ENCODE measurements around the gene TOP3B.

TOP3B gene

GRCh38 chr22:22011964-22012363, 29.4 kb upstream of the TOP3B start:
- DNase-seq, result no peak

DNA sequence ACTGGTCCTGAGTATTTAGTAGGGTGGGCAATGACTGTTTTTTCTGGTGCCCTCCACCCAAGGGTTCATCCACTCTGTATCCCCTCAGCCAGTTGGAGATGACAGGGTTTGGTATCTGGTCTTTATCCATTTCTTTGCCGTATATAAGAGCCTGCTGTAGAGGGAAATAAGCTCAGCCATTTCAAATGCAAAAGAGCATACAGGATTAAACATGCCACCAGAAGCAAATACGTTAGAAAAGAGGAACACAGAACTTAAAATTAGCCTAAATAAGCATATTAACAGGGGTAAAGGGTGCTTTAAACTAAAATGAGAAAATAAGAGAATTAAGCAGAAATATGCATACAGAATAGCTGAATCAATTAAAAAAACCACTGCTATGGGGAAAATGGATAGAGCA, 27.8 kb upstream of the TOP3B start:
- DNase-seq, result no peak

DNA sequence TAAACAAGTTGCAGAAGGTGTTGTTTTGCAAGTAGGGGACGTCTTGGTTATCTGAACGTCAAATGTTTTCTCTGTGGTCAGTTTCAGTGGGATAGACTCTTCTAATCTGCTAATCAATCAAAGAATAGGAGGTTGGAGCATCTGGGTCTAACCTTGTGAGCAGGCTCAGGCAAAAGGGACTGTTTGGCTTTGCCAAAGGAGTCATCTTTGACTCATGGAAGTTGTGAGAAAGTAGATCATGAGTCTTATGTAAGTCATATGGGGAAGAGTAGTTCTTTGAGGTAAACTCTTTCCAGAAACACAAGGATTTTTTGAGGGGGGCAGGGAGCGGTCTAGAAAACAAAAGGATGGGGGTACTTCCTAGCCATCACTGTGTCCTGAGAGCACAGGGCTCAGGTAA, 27.1 kb upstream of the TOP3B start:
- no peak for DNase-seq

GRCh38 chr22:22006596-22006990, 24.0 kb upstream of the TOP3B start:
- no peak for DNase-seq

DNA sequence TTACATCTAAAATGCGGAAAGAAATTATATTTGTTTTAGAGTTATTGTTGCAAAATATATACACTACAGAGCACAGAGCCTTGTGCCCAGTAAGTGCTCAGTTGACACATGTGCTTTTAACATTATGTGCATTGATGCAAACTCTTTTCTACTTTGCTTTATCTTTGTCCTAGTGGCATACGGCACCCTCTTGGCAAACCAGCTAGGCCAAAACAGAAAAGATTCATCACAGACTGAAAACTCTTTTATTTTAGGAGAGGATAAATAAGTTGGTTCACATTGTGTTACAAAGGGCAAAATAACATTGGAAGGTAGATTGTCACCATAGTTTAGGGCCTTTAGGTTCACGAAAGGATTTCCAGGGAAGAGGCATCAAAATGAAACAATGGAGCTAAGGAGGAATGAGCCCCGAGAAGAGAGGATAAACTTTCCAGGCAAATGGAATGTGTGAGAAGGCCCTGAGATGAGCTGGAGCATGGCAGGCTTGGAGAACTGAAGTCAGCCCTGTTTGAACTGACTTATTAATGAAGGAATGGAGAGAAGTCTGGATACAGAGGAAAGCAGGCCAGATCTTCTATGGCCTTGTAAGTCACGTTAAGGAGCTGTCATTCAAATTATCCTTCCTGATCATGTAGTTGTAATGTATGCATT, 23.5 kb upstream of the TOP3B start:
- DNase-seq, result no peak

DNA sequence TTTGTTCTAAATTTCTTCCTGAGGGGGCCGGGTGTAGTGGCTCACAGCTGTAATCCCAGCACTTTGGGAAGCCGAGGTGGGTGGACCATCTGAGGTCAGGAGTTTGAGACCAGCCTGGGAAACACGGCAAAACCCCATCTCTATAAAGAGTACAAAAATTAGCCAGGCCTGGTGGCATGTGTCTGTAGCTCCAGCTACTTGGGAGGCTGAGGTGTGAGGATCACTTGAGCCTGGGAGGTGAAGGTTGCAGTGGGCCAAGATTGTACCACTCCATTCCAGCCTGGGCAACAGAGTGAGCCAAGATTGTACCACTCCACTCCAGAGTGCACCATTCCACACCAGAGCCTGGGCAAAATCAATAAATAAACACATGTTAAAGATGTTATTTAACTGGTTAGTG, 20.6 kb upstream of the TOP3B start:
- DNase-seq, result no peak

DNA sequence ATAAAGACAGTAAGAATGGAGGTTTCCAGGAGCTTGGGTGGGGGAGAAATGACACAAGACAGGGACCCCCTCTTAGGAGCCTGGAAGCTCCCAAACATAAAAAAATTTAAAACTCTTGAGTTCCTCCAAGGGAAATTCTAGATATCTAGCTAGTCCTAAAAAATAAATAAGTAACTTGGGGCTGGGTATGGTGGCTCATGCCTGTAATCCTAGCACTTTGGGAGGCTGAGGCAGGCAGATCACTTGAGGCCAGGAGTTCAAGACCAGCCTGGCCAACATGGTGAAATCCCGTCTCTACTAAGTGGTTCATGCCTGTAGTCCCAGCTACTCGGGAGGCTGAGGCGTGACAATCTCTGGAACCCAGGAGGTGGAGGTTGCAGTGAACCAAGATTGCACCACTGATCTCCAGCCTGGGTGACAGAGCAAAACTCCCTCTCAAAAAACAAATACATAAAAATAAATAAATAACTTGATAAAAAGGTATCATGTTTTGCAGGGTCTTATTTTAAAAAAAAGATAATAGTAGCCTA, 20.0 kb upstream of the TOP3B start:
- DNase-seq, result no peak

- DNase-seq, result no peak
Measured at GRCh38 chr22:22001664-22002525, 19.3 kb upstream of the TOP3B start.

DNA sequence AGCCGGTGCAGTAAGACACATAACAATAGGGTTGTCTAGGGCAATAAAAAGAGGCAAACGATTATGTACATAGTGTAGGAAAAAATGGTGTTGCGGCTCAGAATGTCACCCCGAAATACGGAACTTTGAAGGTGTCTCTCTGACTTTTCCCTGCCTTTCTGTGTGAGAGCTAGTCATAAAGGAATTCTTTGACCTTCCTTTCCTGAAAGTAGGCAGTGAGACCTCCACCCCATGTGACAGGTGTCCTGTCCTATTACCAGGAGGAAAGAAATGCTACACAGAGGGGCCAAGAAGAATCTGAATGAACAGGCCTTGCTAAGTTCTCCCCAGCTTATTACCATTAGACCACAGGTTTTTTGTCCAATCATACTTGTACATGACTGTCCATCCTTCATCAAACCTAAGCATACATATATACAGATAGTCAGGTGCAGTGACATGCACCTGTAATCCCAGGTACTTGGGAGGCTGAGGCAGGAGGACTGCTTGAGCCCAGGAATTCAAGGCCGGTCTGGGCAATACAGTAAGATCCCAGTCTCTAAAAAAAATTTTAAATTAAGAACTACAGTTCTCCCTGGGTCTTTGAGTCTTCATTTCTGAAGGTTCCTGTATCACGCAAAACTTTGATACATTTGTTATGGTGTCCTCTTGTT, 16.1 kb upstream of the TOP3B start:
- DNase-seq, result no peak

DNA sequence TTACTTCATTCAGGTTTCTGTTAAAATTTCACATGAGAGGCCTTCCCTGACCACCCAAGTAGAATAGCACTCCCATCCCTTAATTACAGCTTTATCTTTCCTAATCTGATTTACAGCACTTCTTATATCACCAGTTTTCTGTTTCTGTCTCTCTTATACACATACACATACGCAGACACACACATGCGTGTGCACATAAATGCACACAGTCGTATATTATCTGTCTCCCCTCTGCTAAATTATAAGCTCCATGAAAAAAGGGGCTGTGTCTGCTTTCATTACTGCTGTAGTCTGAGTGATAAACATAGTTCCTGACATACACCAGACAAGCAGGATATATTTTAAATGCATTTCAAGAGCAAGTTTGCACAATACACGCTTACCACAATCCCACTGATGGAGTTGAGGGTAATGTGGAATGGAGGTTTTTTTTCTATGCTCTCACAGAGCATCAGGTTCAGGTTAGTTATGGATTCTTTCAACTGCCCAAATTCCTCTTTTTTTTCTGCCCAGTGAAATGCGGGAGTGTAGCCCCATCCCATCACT, 13.7 kb upstream of the TOP3B start:
- DNase-seq, result no peak

DNA sequence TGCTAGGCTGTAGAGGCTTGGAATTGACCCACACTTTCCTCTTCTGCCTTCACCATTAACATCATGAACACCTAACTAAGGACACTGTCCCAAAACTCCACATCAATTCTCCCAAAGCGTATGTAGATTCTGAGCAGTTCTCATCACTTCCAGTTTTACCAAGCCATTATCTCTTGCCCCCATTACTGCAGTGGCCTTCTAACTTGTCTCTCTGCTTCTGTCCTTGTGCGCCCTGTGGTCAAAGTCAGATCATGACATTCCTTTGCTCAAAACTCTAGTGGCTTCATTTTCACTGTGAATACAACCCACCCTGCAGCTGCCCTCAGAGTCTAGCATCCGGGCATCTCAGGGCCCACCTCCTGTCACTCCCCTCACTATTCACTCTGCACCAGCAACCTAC, 13.1 kb upstream of the TOP3B start:
- no peak for DNase-seq

DNA sequence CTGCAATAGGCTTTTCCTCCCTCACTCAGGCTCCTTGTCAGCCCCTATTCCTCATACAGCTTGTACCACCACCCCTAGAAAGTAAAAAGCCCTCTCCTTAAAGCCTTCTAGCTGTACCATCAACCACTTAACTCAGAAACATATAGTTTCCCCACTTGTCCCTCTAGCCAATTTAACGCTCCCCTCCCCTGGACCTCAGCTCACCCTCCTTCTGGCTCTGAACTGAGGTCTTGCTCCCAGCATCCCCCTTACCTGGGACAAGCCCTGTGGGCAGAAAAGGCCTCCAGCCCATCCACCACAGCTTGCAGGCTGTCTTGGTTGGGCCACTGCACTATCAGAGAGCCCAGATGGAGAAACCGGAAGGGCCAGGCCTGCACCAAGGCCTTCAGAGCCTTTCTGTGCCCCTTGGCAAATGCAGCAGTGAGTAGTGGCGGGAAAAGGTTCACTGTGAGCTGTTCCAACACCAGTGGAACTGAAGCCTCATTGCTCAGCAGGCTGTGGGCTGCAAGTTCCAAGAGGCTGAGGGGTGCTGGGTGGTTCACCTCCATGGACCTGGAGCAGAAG, 12.4 kb upstream of the TOP3B start:
- DNase-seq, result no peak

GRCh38 chr22:21992593-21993237, 10.1 kb upstream of the TOP3B start:
- no peak for DNase-seq

- DNase-seq, result no peak
Measured at GRCh38 chr22:21991774-21992173, 9.2 kb upstream of the TOP3B start.

DNA sequence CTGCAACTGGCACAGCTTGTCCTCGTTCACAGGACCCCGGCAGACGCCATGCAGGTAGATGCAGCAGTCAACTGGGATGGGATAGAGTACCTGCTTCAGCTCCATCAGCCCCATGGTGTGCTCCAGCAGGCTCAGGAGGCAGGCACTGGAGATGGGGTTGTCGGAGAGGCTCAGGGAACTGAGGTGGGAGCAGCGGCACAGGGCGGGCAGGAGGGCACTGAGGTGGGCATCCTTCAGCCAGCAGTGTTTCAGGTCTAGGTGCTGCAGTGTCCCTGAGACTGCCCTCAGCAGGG, 8.7 kb upstream of the TOP3B start:
- DNase-seq, result no peak

DNA sequence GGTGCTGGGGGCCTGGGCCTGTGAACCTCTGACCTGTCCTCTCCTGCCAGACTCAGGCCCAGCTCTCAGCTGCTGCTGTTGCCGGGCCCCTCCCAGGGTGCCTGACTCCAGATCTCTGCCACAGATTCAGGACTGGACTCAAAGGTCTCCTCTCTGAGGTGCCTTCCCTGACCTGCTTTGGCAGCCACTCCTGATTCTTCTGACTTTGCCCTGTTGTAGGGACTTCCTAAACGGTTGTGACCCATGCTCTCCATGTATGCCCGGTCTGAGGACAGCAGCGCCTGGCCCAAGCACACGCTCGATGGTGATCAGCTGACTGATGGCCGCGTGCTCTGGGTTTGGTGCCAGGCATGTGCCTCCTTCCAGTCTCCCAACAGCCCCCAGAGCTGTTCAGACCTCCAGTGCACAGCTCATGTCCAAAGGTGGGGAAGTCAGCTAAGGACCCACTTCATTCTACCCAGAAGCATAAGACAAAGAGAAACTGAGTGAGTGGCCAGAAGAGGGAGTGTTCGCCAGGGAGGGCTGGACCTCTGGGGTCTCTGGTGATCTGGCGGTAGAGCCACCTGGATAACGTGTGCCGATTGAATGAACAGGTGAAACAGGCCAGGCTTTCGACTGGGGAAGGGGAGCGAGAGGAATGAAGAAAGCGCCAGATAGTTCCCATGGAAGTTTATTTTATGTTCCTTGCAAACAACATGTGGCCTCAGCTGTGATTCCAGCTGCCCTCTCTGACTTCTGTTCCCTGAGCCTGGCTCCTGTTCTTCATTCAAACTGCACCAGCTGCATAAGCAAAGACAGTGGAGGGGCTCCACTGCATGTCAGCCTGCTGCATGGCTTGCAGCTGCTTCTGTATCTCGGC, 8.1 kb upstream of the TOP3B start:
- DNase-seq, result no peak

DNA sequence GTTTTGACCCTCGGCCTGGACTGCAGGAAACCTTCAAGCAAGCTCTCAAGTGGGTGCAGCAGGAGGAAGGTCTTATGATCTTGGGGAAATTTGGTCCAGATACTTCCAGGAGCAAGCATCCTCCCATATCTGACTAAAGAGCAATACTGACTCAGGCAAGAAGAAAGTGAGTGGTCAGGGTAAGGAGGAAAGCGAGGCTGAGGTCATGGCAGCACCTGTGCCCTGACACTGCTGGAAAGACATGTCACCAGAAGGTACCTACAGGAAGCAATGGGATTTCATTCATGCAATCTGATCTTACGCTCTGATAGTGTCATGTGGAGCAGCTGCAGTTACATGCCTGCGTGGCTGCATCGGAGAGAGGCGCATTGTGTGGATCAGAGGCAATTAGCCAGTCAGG, 6.5 kb upstream of the TOP3B start:
- DNase-seq, result no peak

- DNase-seq, result no peak
Measured at GRCh38 chr22:21985214-21985613, 2.6 kb upstream of the TOP3B start.

DNA sequence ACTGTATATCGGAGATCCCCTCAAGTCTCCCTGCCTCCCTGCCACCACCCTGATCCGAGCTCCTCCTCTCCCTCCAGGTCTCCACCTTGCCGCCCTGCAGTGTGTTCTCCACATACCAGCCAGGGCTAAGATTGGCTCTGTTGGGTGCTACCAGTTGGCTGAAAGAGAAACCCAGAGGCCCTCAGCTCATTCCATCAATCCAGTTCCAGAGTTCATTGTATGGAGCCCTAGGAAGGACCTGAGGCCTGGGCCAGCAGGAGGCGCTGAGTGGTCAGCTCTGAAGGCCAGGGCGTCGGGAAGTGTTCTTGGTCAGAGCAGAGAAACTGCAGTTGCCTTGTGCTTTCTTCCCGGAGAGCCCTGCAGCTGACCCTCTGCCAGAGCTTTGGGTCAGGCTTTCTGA, 2.2 kb upstream of the TOP3B start:
- no peak for DNase-seq

DNA sequence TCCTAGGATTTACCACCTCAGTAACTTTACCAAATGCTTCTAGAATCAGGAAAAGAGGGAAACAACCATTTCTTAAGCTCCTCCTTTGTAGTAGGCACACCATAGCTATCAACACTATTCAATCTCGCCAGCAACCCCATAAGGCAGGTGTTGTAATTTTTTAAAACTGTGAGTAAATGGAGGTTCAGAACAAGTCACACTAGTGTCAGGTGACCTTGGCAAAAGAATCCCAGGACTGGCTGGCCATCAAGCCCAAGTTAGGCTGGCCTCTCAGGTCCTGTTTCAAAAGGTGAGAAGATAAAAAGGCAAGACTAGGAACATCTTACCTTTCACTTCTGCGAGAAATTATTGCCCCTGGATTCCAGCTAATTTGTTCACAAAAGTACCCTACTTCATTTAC, 713 bp downstream of the TOP3B start:
- no peak for DNase-seq

DNA sequence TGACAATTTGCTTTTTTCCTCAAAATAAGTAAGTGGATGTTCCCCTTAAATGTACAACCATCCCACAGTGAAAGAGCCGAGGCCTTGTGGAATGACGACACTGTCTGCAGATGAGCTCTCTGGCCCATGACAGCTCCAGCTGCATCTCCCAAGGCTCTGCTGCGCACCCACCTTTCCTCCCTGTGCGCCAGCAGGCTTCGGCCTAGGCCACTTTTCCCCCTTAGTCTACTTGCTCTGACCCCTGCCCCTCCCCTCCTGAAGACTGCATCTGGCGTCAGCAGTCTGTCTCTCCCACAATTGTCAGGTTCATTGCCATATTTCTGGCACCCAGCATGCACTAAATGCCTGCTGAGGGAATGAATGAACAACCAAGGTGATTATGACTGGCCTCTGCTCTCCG, 2.0 kb downstream of the TOP3B start:
- no peak for DNase-seq
